HG03378 (cell line): ENCODE measurements around the gene TRMT1L.

Source experiments
- ATAC-seq: cut with Tn5 transposase; IDR thresholded peaks from one replicate; pipeline ENCODE4 v1.9.1; 2021; ENCODE audit warnings: mild to moderate bottlenecking, moderate library complexity; ENCODE audit not compliant: unreplicated experiment

Gene TRMT1L

DNA sequence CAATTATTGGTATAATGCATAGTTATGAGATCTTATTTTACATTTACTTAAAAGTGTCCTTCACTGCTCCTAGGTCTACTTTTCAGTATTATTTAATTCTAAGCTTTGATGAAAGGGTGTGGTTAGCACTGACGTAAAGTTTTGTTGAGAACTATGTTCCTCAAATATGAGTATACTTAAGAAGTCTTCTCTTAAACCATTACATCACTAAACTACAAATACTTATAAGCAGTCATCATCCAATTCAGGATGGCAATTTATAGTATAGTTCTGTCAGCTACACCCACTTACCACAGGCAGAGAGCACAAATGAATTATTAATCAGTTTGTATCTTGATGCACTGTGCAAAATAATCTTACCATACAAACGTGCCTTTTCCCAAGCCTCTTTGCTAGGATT lies 27.0 kb downstream of the TRMT1L start:
- no peak for ATAC-seq

DNA sequence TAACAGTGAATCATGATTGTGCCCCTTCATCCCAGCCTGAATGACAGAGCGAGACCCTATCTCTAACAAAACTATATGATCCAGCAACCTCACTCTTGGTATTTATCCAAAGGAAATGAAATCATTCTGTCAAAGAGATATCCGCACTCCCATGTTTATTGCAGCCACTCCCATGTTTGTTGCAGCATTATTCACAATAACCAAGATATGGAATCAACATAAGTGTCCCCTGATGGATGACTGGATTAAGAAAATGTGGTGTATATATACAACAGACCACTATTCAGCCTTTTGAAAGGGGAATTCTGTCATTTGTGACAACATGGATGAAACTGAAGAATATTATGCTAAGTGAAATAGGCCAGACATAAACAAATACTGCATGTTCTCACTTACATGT lies 44.4 kb downstream of the TRMT1L start:
- no peak for ATAC-seq

DNA sequence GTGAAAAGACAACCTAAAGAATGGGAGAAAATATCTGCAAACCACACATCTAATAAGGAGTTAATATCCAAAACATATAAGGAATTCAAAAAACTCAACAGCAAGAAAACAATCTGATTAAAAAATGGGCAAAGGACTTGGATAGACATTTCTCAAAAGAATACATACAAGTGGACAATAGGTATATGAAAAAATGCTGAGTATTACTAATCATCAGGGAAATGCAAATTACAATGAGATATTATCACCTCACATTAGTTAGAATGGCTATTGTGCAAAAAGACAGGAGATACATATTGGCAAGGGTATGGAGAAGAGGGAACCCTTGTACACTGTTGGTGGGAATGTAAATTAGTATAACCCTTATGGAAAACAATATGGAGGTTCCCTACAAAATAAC lies 44.9 kb downstream of the TRMT1L start:
- no peak for ATAC-seq

DNA sequence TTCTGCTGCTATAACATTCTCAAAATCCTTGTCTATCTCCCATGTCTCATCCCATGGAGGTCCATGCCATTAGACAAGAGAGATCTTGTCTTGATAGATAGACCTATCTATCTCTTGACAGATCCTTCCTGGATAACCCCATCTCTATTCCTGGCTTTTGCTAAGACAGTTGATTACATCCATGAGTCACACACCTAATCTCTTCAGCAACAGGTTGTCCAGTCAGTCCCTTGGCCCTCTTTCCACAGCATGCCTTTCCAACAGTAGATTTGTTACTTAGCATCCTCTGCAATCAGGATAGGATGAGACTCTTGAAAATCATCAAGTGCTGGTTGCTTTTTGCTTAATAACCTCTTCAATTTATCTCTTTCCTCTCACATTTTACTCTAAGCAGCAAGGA lies 46.6 kb downstream of the TRMT1L start:
- ATAC-seq = no peak

DNA sequence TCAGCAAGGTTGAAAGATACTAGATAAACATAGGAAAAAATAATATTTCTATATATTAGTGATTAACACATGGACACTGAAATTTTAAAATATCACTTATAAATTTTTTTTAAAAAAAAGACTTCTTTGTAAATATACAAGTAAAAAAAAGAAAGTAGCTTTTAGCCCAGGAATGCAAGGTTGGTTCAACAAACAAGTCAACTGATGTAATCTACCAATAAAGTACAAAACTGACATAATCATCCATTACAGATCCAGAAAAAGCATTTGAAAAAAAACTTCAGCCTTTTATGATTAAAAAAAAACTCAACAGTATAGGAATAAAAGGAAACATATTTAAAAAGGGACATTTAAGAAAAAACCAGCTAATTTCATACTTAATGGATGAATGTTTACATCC lies 48.4 kb downstream of the TRMT1L start:
- ATAC-seq = no peak

DNA sequence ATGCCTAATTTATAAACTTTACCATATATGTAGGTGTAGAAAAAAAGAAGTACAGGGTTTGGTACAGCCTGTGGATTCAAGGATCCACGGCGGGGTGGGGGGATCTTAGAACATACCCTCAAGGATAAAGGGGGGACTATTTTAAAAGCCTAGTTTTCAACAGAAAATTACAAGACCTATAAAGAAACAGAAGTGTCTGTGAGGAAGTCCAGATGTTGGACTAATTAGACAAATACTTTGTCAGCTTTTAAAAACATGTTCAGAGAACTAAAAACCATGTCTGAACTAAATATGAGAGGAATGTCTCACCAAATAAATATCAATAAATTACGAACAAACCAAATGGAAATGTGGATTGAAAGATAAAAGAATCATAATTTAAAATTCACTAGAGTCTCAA lies 51.6 kb downstream of the TRMT1L start:
- ATAC-seq = no peak

DNA sequence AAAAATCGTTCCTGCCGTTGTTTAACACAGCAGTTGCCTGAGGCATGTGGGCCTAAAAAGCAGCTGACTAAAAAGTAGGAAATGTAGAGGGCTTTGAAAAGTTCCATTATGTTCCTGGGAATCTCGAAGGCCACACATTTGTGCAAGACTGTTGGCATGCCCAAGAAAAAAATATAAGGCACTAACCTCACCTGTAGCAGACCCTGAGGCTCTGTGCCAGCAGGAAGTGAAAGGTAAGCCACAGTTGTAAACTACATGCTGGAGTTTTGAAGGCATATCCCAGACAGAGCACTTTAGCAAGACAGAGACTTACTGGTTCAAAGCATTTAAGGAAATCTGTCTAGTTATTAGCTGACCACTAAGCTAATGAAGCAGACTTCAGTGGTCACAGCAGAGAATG lies 52.7 kb downstream of the TRMT1L start:
- ATAC-seq = no peak

DNA sequence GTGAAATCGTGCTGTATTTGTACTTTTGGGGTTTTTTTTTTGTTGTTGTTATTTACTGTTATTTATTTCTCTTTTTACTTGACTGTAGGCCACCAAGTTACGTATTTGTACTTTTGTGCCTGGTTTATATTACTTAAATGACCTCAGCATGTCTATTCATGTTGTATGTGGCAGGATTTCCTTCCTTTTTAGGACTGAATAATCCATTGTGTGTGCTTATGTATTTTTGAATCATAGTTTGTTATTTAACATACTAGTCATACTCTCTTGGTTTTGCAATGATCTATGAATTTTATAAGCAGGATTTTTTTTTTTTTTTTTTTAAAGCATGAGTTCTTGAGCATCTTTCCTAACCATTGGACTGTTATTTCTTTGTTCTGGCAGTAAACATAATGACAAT lies 60.2 kb downstream of the TRMT1L start:
- no peak for ATAC-seq

DNA sequence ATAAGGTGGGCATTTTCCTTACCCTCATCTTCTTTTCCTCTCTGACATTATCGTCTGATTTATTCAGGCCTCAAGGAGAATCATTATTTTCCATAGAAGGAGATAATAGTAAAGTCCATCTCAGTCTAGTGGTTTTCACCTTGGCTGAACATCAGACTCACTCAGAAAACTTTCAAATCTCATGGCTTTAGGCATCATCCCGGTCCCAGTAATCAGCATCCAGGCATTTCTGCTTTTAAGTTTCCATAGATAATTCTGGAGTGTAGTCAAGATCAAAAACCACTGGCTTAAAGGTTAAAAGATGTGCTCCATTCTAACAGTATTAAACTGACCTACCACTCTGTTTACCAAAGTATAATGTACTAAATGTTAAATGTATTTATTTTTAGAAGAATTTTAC lies 62.0 kb downstream of the TRMT1L start:
- no peak for ATAC-seq

DNA sequence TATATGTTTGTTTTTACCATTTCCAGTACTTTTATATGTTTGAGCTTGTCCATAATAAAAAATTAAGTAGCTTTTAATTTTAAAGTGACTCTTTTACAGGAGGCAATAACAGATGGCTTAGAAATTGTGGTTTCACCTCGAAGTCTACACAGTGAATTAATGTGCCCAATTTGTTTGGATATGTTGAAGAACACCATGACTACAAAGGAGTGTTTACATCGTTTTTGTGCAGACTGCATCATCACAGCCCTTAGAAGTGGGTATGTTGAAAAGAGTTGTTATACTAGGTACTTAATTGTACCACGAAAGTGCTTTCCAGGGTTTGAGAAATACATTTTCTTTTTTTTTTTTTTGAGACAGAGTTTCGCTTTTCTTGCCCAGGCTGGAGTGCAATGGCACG lies 65.3 kb downstream of the TRMT1L start:
- no peak for ATAC-seq

DNA sequence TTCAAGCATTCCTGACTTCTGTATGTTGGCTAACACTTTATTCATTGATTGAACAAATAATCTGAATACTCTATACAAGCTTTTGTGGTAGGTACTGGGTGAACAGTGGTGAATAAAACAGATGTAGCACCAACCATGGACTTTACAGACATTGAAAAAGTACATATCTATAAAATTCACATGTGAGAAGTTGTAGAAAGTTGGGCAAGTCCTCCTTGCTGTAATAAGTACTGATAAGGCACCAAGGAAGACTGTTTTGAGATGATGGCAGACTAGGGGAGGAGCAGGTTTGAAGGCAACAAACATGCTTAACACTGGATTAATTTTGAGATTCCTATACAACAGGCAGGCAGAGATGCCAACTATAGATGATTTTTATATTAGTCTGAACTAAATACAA lies 69.0 kb downstream of the TRMT1L start:
- no peak for ATAC-seq

DNA sequence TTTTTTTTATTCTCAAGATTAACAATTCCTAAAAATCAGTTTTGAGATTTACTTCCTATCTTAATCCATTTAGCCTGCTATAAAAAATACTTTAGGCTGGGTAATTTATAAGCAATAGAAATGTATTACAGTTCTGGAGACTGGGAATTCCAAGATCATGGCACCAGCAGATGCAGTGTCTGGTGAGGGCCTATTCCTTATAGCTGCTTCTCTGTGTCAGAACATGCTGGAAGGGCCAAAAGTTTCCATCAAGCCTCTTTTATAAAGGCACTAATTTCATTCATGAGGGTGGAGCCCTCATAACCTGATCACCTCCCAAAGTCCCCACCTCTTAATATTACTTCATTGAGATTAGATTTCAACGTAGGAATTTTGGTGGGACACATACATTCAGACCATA lies 69.7 kb downstream of the TRMT1L start:
- no peak for ATAC-seq

DNA sequence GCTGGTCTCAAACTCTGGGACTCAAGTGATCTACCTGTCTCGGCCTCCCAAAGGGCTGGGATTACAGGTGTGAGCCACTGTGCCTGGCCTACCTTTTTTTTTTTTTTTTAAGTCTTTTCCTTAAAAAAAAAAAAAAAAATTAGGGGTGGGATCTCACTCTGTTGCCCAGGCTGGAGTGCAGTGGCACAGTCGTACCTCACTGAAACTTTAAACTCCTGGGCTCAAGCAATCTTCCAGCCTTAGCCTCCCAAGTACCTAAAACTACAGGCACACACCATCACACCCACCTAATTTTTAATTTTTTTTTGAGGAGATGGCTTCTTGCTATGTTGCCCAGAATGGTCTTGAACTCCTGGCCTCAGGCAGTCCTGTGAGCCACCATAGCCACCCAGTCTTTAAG lies 72.9 kb downstream of the TRMT1L start:
- no peak for ATAC-seq

DNA sequence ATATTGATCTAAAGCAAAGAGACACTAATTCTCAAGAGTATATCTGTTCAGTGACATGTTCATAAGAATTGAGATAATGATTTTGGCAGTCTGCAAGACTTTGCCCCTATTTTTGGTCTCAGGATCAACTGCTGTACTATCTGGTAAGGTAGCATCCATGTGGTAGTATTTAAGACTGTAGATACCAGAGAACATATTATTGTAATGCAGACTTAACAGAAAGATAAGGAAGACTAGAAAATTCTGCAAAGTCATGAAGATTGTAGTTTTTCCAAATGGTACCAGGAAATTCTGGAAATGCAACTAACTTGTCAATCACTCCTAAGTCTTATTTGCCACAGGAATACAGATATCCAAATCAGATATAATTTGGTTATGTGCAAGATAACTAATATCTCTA lies 76.3 kb downstream of the TRMT1L start:
- ATAC-seq = no peak

DNA sequence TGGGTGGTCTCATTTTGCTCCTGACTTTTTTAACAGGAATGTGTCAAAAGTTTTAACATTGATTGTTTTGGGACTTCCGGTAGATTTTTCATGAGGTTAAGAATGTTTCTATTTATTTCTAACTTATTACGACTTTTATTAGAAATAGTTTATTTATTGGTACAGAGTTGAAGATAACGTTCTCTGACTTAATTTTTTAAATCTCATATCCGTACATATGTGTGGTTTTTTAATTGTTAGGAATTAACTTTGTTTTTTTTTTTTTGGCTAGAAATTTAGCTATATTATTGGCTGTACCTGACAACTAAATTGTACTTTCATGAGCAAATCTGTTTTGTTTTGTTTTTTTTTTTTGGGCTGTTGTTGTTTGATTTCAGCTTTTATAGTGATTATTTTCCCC lies 79.4 kb downstream of the TRMT1L start:
- no peak for ATAC-seq

DNA sequence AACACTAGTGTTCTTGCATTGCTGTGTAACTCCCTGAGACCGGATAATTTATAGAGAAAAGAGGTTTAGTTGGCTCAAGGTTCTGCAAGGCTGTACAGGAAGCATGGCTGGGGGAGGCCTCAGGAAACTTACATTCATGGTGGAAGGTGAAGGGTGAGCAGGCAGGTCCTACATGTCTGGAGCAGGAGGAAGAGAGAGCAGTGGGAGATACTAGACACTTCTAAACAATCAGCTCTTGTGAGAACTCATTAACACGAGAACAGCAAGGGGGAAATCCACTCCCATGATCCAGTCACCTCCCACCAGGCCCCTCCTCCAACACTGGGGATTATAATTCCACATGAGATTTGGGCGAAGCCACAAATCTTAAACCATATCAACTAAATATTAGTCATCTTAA lies 81.3 kb downstream of the TRMT1L start:
- no peak for ATAC-seq

DNA sequence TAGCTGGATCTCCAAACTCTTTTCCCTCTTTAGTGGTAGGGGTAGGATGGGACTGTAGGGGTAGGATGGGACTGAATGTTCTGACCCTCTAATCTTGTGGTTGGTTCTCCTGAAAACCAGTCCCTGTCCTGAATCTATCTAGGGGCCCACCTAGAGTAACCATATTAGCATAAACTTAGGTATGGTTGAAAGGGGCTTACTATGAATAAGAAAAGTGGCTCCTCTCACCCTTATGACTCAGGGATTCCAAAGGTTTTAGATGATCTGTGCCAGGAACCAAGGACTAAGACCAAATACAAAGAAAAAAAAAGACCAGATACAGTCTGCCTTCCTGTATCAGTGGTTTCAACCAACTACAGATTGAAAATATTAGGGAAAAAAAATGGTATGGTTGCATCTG lies 82.4 kb downstream of the TRMT1L start:
- ATAC-seq = no peak

DNA sequence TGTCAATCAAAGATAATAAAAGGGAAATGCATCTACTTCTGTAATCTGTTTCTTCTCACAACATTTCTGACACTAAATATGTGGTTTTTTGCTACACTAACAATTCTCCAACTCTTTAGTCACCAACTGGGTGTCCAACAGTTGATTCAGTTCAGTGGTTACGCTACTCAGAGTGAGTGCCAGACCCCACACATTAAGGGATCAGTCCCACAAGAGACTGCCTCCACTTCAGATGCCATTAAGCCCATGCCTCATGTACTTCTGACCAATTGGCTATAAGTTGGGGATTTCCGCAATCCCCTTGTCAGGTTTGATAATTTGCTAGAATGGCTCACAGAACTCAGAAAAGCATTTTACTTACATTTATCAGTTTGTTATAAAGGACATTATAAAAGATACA lies 83.0 kb downstream of the TRMT1L start:
- ATAC-seq = no peak

DNA sequence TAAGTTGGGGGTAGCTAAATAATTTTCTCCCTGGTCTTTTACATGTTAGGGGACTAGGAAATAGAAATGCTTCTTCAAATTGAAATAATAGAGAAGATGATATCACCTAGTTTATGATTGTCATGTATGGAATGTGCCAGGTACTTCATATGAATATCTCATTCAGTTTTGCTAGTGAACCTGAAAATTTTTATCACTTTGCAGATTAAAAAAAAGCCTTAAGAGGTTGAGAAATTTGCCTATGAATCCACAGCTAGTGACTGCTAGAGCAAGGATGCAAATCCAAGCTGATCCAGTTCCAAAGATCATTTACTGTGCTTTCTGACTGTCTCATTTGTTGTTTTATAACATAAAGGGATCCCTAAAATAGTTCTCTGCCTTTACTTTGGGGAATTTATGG lies 86.7 kb downstream of the TRMT1L start:
- ATAC-seq = no peak

DNA sequence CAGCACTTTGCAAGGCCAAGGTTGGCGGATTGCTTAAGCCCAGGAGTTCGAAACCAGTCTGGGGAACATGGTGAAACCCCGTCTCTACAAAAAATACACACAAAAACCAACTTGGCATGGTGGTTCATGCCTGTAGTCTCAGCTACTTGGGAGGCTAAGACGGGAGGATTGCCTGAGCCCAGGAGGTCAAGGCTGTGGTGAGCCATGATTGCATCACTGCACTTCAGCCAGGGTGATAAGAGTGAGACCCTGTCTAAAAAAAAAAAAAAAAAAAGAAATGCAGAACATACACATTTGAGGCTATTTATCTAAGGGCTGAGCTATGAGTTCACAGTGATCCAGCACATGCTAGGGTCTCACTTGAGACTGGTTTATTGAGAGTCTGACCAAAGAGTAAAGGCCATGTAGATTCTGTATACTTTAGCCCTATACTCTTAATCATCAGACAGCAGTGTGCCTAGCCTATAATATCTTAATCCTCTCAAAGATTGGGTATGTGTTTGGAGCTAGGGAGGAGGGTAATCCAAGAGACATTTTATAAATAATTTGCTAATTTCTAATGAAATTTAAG lies 87.5 kb downstream of the TRMT1L start:
- no peak for ATAC-seq

DNA sequence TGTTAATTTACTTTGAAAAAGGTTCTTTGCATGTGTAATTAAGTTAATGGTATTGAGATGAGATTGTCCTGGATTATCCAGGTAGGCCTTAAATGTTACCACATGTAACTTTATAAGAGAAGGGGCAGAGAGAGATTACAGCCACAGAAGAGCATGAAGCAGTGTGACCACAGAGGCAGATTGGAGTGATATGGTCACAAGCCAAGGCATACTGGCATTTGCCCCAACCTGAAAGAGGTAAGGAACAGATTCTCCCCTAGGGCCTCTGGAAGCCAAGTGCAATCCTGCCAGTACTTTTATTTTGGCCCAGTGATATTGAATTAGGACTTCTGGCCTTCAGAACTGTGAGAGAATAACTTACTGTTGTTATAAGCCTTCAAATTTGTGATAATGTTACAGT lies 88.4 kb downstream of the TRMT1L start:
- ATAC-seq = no peak
